Measurements from ENCODE around the gene TM4SF4. TPM values are rescaled to one million over a fixed set of nuclear protein-coding genes. Genes with fewer than 3 reads are reported as not detected.

Gene TM4SF4
- polyA plus RNA-seq, 1 donor (not counting 4 experiments of a cell fraction or from before 2014, with no cell fraction given): not detected

DNA sequence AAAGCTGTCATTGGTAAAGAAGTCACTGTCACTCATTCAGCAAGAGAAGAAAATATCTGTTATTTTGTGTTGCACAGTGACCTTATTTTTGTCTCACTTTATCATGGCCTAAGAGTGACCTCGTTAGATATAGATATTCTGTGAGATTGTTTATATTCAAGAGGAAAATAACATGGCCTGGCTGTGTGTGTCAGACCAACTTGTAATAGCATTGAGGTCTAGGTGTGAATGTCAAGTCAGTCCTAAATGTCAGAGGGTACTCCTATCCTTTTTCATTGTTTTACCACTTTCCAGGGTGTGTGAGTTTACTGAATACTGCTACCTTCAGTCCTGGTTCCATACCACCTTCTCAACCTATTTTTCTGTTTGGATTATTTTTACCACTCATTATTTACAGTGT is 18.5 kb upstream of the TM4SF4 start:
- peaks cover 9% of the 10 kb centered on the region for H3K4me1 ChIP-seq (ENCODE audit: control insufficient read depth, extremely low read depth, insufficient read depth, low read length)
- no peaks in the 10 kb centered on the region for H4K20me1 ChIP-seq (ENCODE audit: control insufficient read depth, extremely low read depth, insufficient read depth, low read length)
- no peak for FAIRE-seq
- no peak overlapping the region for H3K27ac ChIP-seq (ENCODE audit: control insufficient read depth, insufficient read depth, low read length)
- no peaks in the 10 kb centered on the region for H3K27me3 ChIP-seq (ENCODE audit: control insufficient read depth, extremely low read depth, insufficient read depth, low read length)
- peaks cover 3% of the 10 kb centered on the region for H3K9me3 ChIP-seq (ENCODE audit: control insufficient read depth, low read depth, low read length)
- H3K9me1 ChIP-seq (ENCODE audit: control insufficient read depth, extremely low read depth, insufficient read depth, low read length): no peaks in the 10 kb centered on the region
- no peak overlapping the region for H3K4me3 ChIP-seq (ENCODE audit: control insufficient read depth in 2 of 3, extremely low read depth in 1 of 3, insufficient read depth in 2 of 3, low read depth in 1 of 3, low read length in 3 of 3)
- no peaks in the 10 kb centered on the region for H3K36me3 ChIP-seq (ENCODE audit: control insufficient read depth in 2 of 2, extremely low read depth in 1 of 2, insufficient read depth in 2 of 2, low read length in 2 of 2)
- H3K9ac ChIP-seq (ENCODE audit: control insufficient read depth, extremely low read depth, insufficient read depth, low read length): no peak overlapping the region
- DNase-seq (ENCODE audit: low read depth, low spot score): no peak
- no peak overlapping the region for H3K4me2 ChIP-seq (ENCODE audit: control insufficient read depth, extremely low read depth, insufficient read depth, low read depth, low read length)
- H2AFZ ChIP-seq (ENCODE audit: control insufficient read depth, low read length): no peak overlapping the region
- H3K79me2 ChIP-seq (ENCODE audit: control insufficient read depth, insufficient read depth, low read length): no peaks in the 10 kb centered on the region
- dilution Hi-C loops (cut with MboI; ENCODE audit: extremely low pct_ligation_motif_present, low sequenced_read_pairs): no loop called here
- TF ChIP-seq, protein P1, sequence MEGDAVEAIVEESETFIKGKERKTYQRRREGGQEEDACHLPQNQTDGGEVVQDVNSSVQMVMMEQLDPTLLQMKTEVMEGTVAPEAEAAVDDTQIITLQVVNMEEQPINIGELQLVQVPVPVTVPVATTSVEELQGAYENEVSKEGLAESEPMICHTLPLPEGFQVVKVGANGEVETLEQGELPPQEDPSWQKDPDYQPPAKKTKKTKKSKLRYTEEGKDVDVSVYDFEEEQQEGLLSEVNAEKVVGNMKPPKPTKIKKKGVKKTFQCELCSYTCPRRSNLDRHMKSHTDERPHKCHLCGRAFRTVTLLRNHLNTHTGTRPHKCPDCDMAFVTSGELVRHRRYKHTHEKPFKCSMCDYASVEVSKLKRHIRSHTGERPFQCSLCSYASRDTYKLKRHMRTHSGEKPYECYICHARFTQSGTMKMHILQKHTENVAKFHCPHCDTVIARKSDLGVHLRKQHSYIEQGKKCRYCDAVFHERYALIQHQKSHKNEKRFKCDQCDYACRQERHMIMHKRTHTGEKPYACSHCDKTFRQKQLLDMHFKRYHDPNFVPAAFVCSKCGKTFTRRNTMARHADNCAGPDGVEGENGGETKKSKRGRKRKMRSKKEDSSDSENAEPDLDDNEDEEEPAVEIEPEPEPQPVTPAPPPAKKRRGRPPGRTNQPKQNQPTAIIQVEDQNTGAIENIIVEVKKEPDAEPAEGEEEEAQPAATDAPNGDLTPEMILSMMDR (optimal IDR thresholded peaks at IDR 0.05 in 1 of 3, IDR thresholded peaks at IDR 0.05 in 1 of 3, conservative IDR thresholded peaks at IDR 0.05 in 1 of 3; ENCODE audit: extremely low read depth in 1 of 3, insufficient read depth in 2 of 3, low read length in 3 of 3): no peak
- no peak for TF ChIP-seq EZH2 (IDR thresholded peaks at IDR 0.05; ENCODE audit: low read length)

DNA sequence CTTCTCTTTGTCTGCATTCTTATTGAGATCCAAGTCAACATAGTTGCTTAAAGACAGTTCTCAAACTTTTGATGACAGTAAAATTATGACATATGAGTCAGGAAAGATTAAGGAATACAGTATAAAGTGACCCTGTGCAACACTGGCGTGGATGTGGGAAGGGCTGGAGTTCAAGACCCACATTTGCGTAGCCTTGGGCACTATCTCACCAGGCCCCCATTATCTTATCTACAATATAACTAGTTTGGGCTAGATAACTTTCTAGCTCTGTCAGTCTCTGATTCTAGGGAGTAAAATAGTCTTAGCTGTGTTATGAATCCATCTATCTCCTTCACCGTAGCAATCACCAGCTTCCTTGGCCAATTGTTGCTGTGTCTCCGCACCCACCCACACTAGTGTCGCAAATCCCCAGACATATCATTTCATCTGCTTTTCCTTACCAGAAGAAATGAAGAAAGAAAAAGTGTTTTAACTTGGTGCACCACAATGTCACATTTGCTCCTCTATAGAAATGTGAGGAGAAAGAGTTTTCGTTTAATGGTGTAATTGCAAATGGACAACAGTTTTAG is 14.9 kb upstream of the TM4SF4 start:
- Histone ChIP-seq H3K27ac (ENCODE audit: control insufficient read depth, insufficient read depth, low read length) (no peak overlapping the region), H3K9ac (ENCODE audit: control insufficient read depth, extremely low read depth, insufficient read depth, low read length) (no peak overlapping the region), H3K4me3 (ENCODE audit: control insufficient read depth in 2 of 3, extremely low read depth in 1 of 3, insufficient read depth in 2 of 3, low read depth in 1 of 3, low read length in 3 of 3) (no peak overlapping the region), H3K9me1 (ENCODE audit: control insufficient read depth, extremely low read depth, insufficient read depth, low read length) (no peaks in the 10 kb centered on the region), H2AFZ (ENCODE audit: control insufficient read depth, low read length) (no peak overlapping the region), H4K20me1 (ENCODE audit: control insufficient read depth, extremely low read depth, insufficient read depth, low read length) (no peaks in the 10 kb centered on the region), H3K79me2 (ENCODE audit: control insufficient read depth, insufficient read depth, low read length) (no peaks in the 10 kb centered on the region), H3K4me1 (ENCODE audit: control insufficient read depth, extremely low read depth, insufficient read depth, low read length) (no peaks in the 10 kb centered on the region), H3K4me2 (ENCODE audit: control insufficient read depth, extremely low read depth, insufficient read depth, low read depth, low read length) (no peak overlapping the region), H3K9me3 (ENCODE audit: control insufficient read depth, low read depth, low read length) (no peaks in the 10 kb centered on the region), H3K27me3 (ENCODE audit: control insufficient read depth, extremely low read depth, insufficient read depth, low read length) (no peaks in the 10 kb centered on the region), H3K36me3 (ENCODE audit: control insufficient read depth in 2 of 2, extremely low read depth in 1 of 2, insufficient read depth in 2 of 2, low read length in 2 of 2) (no peaks in the 10 kb centered on the region)
- DNase-seq (ENCODE audit: low read depth, low spot score): no peak
- dilution Hi-C loops (cut with MboI; ENCODE audit: extremely low pct_ligation_motif_present, low sequenced_read_pairs): no loop called here
- no peak for FAIRE-seq
- no peak for TF ChIP-seq EZH2 (IDR thresholded peaks at IDR 0.05; ENCODE audit: low read length)
- TF ChIP-seq, protein P1 (optimal IDR thresholded peaks at IDR 0.05 in 1 of 3, IDR thresholded peaks at IDR 0.05 in 1 of 3, conservative IDR thresholded peaks at IDR 0.05 in 1 of 3; ENCODE audit: extremely low read depth in 1 of 3, insufficient read depth in 2 of 3, low read length in 3 of 3): no peak

Measured in keratinocyte (primary cell).